Activated effector memory CD4-positive, alpha-beta T cell treated with Interleukin-2 at 50 U/mL for 16 hours (primary cell): ENCODE data around the gene CCDC157.
A peak's percentile ranks its signal among the peaks of the same experiment; 100 is the strongest.
"Not testable (repeated sequence)": the region's sequence is repeated elsewhere in the genome, so short reads cannot be mapped to it uniquely, and the experiment has no call there.

Source experiments
- DNase-seq: peaks from one replicate; pipeline ENCODE4 v3.0.0-alpha.2; 2020

Gene CCDC157

GRCh38 chr22:30392661-30393321, 36.0 kb downstream of the CCDC157 start:
- DNase-seq, result no peak

GRCh38 chr22:30393322-30393680, 36.5 kb downstream of the CCDC157 start:
- DNase-seq, result no peak

- DNase-seq, result no peak
These were observed 37.1 kb downstream of the CCDC157 start for GRCh38 chr22:30393885-30394284.

GRCh38 chr22:30396871-30397655, 40.3 kb downstream of the CCDC157 start, which contains the start of gene SEC14L2:
TSS of gene SEC14L2 (plus strand) at chr22:30397018. CDS start at chr22:30397117, 99 bp downstream.
- DNase-seq, result peak; percentile 29

- no peak for DNase-seq
These were observed 41.1 kb downstream of the CCDC157 start for GRCh38 chr22:30397656-30398635.

GRCh38 chr22:30398685-30399680, 42.2 kb downstream of the CCDC157 start:
- DNase-seq, result no peak

- DNase-seq, result no peak
These were observed 42.9 kb downstream of the CCDC157 start for GRCh38 chr22:30399718-30400117.

GRCh38 chr22:30400159-30400558, 43.4 kb downstream of the CCDC157 start:
- DNase-seq, result no peak

GRCh38 chr22:30401024-30401423, 44.2 kb downstream of the CCDC157 start:
- DNase-seq, result not testable (repeated sequence)

- no peak for DNase-seq
These were observed 45.4 kb downstream of the CCDC157 start for GRCh38 chr22:30402028-30402765.

GRCh38 chr22:30402766-30403104, 45.9 kb downstream of the CCDC157 start:
- not testable (repeated sequence) for DNase-seq

- DNase-seq, result no peak
These were observed 47.5 kb downstream of the CCDC157 start for GRCh38 chr22:30404307-30404706.

- DNase-seq, result no peak
These were observed 48.9 kb downstream of the CCDC157 start for GRCh38 chr22:30405731-30406130.

GRCh38 chr22:30406400-30406799, 49.6 kb downstream of the CCDC157 start:
- no peak for DNase-seq

- no peak for DNase-seq
These were observed 51.7 kb downstream of the CCDC157 start for GRCh38 chr22:30408388-30409102.

GRCh38 chr22:30411780-30412179, 55.0 kb downstream of the CCDC157 start:
- DNase-seq, result no peak

GRCh38 chr22:30413001-30413400, 56.2 kb downstream of the CCDC157 start:
- DNase-seq, result no peak

GRCh38 chr22:30413745-30414524, 57.1 kb downstream of the CCDC157 start:
- no peak for DNase-seq

GRCh38 chr22:30414525-30415047, 57.8 kb downstream of the CCDC157 start:
- DNase-seq, result no peak
